ENCODE results near the gene AGT. TPM values are rescaled to one million over a fixed set of nuclear protein-coding genes. Genes with fewer than 3 reads are reported as not detected.
"Not testable (repeated sequence)": the region's sequence is repeated elsewhere in the genome, so short reads cannot be mapped to it uniquely, and the experiment has no call there.

The AGT gene
- total RNA-seq, 1 experiment from 2014 or later = not detected

GRCh38 chr1:230700132-230700531 lies 13.8 kb downstream of the AGT start:
- Histone ChIP-seq H3K9me2 (ENCODE audit: insufficient read depth) (no peaks in the 10 kb centered on the region), H3K27me3 (ENCODE audit: insufficient read depth, low read depth) (no peaks in the 10 kb centered on the region), H3F3A (ENCODE audit: insufficient read depth, low read depth) (no peaks in the 10 kb centered on the region), H3K4me3 (no peak overlapping the region), H4K20me1 (ENCODE audit: insufficient read depth) (no peaks in the 10 kb centered on the region), H3K4me1 (replicated peaks; ENCODE audit: insufficient read depth) (no peaks in the 10 kb centered on the region; the same call in 1 of the 2 replicates), H3K79me2 (ENCODE audit: low read depth) (no peaks in the 10 kb centered on the region), H3K4me2 (no peak overlapping the region), H3K27ac (no peak overlapping the region), H3K9me3 (ENCODE audit: insufficient read depth, low read depth) (no peaks in the 10 kb centered on the region), H2AFZ (no peak overlapping the region), H3K36me3 (ENCODE audit: low read depth) (no peaks in the 10 kb centered on the region)
- no TSS peak for BruUV-seq (replicated peaks)
- ChIA-PET POLR2A (ENCODE audit: unreplicated experiment) (no interaction called here), CTCF (no interaction called here)
- no peak for DNase-seq
- intact Hi-C loops (cut with micrococcal nuclease; ENCODE audit: unreplicated experiment) = no loop called here
- TF ChIP-seq EZH2 (IDR thresholded peaks at IDR 0.05; ENCODE audit: low read depth) (no peak), CTCF (conservative IDR thresholded peaks at IDR 0.05) (no peak)

GRCh38 chr1:230699716-230700115 lies 14.2 kb downstream of the AGT start:
- Histone ChIP-seq H3K4me2 (no peak overlapping the region), H3K36me3 (ENCODE audit: low read depth) (no peaks in the 10 kb centered on the region), H3K27ac (no peak overlapping the region), H3F3A (ENCODE audit: insufficient read depth, low read depth) (no peaks in the 10 kb centered on the region), H2AFZ (no peak overlapping the region), H3K9me2 (ENCODE audit: insufficient read depth) (no peaks in the 10 kb centered on the region), H3K4me3 (no peak overlapping the region), H3K4me1 (replicated peaks; ENCODE audit: insufficient read depth) (no peaks in the 10 kb centered on the region; the same call in 1 of the 2 replicates), H3K27me3 (ENCODE audit: insufficient read depth, low read depth) (no peaks in the 10 kb centered on the region), H3K9me3 (ENCODE audit: insufficient read depth, low read depth) (no peaks in the 10 kb centered on the region), H3K79me2 (ENCODE audit: low read depth) (no peaks in the 10 kb centered on the region), H4K20me1 (ENCODE audit: insufficient read depth) (no peaks in the 10 kb centered on the region)
- BruUV-seq (replicated peaks) = no TSS peak
- TF ChIP-seq EZH2 (IDR thresholded peaks at IDR 0.05; ENCODE audit: low read depth) = no peak
- intact Hi-C loops (cut with micrococcal nuclease; ENCODE audit: unreplicated experiment) = no loop called here
- CTCF ChIA-PET = no interaction called here
- no peak for DNase-seq
- POLR2A ChIA-PET (ENCODE audit: unreplicated experiment) = no interaction called here

- not testable (repeated sequence) for BruUV-seq (replicated peaks)
These were observed 15.0 kb downstream of the AGT start for GRCh38 chr1:230698964-230699363.

GRCh38 chr1:230698130-230698529 lies 15.8 kb downstream of the AGT start:
- no peaks in the 10 kb centered on the region for H3F3A ChIP-seq (ENCODE audit: insufficient read depth, low read depth)
- no peak overlapping the region for H3K27ac ChIP-seq
- H3K4me2 ChIP-seq = no peak overlapping the region
- no peaks in the 10 kb centered on the region for H3K9me2 ChIP-seq (ENCODE audit: insufficient read depth)
- H3K36me3 ChIP-seq (ENCODE audit: low read depth) = no peaks in the 10 kb centered on the region
- no peaks in the 10 kb centered on the region for H3K9me3 ChIP-seq (ENCODE audit: insufficient read depth, low read depth)
- CTCF ChIA-PET = no interaction called here
- H4K20me1 ChIP-seq (ENCODE audit: insufficient read depth) = no peaks in the 10 kb centered on the region
- H3K4me3 ChIP-seq = no peak overlapping the region
- H3K27me3 ChIP-seq (ENCODE audit: insufficient read depth, low read depth) = no peaks in the 10 kb centered on the region
- TF ChIP-seq CTCF (conservative IDR thresholded peaks at IDR 0.05) (no peak), EZH2 (IDR thresholded peaks at IDR 0.05; ENCODE audit: low read depth) (no peak)
- intact Hi-C loops (cut with micrococcal nuclease; ENCODE audit: unreplicated experiment) = no loop called here
- H3K4me1 ChIP-seq (replicated peaks; ENCODE audit: insufficient read depth) = no peaks in the 10 kb centered on the region; the same call in 1 of the 2 replicates
- no TSS peak for BruUV-seq (replicated peaks)
- H3K79me2 ChIP-seq (ENCODE audit: low read depth) = no peaks in the 10 kb centered on the region
- H2AFZ ChIP-seq = no peak overlapping the region
- no peak for DNase-seq
- POLR2A ChIA-PET (ENCODE audit: unreplicated experiment) = interaction anchor here (0.6 kb wide), 1 partner anchor 55 kb away, joined by 3 read pairs; no protein-coding TSS in a partner anchor

More at GRCh38 chr1:230698964-230699363, 15.0 kb downstream of the AGT start:
- intact Hi-C loops (cut with micrococcal nuclease; ENCODE audit: unreplicated experiment); H2AFZ ChIP-seq; H3K27me3 ChIP-seq (ENCODE audit: insufficient read depth, low read depth); H3K9me2 ChIP-seq (ENCODE audit: insufficient read depth); H3F3A ChIP-seq (ENCODE audit: insufficient read depth, low read depth); H4K20me1 ChIP-seq (ENCODE audit: insufficient read depth); POLR2A ChIA-PET (ENCODE audit: unreplicated experiment); H3K27ac ChIP-seq; DNase-seq; H3K4me1 ChIP-seq (replicated peaks; ENCODE audit: insufficient read depth); H3K36me3 ChIP-seq (ENCODE audit: low read depth); H3K9me3 ChIP-seq (ENCODE audit: insufficient read depth, low read depth); H3K4me2 ChIP-seq; H3K79me2 ChIP-seq (ENCODE audit: low read depth); H3K4me3 ChIP-seq; CTCF ChIA-PET: not testable (repeated sequence)

Measured in PC-9 (cell line).